Smooth muscle cell (in vitro differentiated cells): ENCODE data around the gene CD300LB. TPM values are rescaled to one million over a fixed set of nuclear protein-coding genes. Genes with fewer than 3 reads are reported as not detected.

Experiments used
- DNase-seq: peaks from one replicate; lab custom pipeline; 2025; ENCODE audit not compliant: unreplicated experiment; lab: John Stamatoyannopoulos, UW
- H2AFZ ChIP-seq: fragments of 200-600 bp; sonication (generic); 2 replicates; pipeline ENCODE4 v1.6.0; 2016; ENCODE audit warnings: antibody characterized with exemption, low read depth, mild to moderate bottlenecking
- H3F3A ChIP-seq: fragments of 200-600 bp; sonication (generic); 2 replicates; pipeline ENCODE4 v1.6.0; 2017; ENCODE audit warnings: antibody characterized with exemption, low read depth
- H3K27ac ChIP-seq: fragments of 200-600 bp; sonication (generic); 2 replicates; pipeline ENCODE4 v1.5.1; 2016; ENCODE audit warnings: low read depth, mild to moderate bottlenecking
- H3K27me3 ChIP-seq: fragments of 200-600 bp; sonication (generic); 2 replicates; pipeline ENCODE4 v1.6.1; 2016; ENCODE audit warnings: low read depth, mild to moderate bottlenecking
- H3K36me3 ChIP-seq: fragments of 200-600 bp; sonication (generic); 2 replicates; pipeline ENCODE4 v1.5.1; 2016; ENCODE audit warnings: low read depth
- H3K4me1 ChIP-seq: fragments of 200-600 bp; sonication (generic); 2 replicates; pipeline ENCODE4 v1.5.1; 2016; ENCODE audit warnings: low read depth
- H3K4me2 ChIP-seq: fragments of 200-600 bp; sonication (generic); 2 replicates; pipeline ENCODE4 v1.6.0; 2016; ENCODE audit warnings: mild to moderate bottlenecking
- H3K4me3 ChIP-seq: fragments of 200-600 bp; sonication (generic); 2 replicates; pipeline ENCODE4 v1.5.1; 2016; ENCODE audit warnings: mild to moderate bottlenecking
- H3K79me2 ChIP-seq: fragments of 200-600 bp; sonication (generic); 2 replicates; pipeline ENCODE4 v1.6.0; 2016; ENCODE audit warnings: low read depth, mild to moderate bottlenecking
- H3K9ac ChIP-seq: fragments of 200-600 bp; sonication (generic); 2 replicates; pipeline ENCODE4 v1.6.0; 2016; ENCODE audit warnings: low read depth
- H3K9me3 ChIP-seq: fragments of 200-600 bp; sonication (generic); replicated peaks from 2 replicates; pipeline ENCODE4 v1.5.1; 2016; ENCODE audit warnings: low read depth
- H4K20me1 ChIP-seq: fragments of 200-600 bp; sonication (generic); 2 replicates; pipeline ENCODE4 v1.6.0; 2016; ENCODE audit warnings: low read depth
- CTCF ChIP-seq: fragments of 200-600 bp; sonication (generic); IDR thresholded peaks from 2 replicates; pipeline ENCODE4 v1.5.1; 2017; ENCODE audit warnings: borderline replicate concordance, mild to moderate bottlenecking, antibody characterized with exemption; ENCODE audit not compliant: insufficient read depth, poor library complexity, severe bottlenecking
- WGBS: methylation state at CpG from one replicate; pipeline ENCODE4 v1.1.7; 2016; ENCODE audit warnings: low lambda C conversion rate; 5-methylcytosine and 5-hydroxymethylcytosine counted together
- polyA plus RNA-seq: library from polyadenylated mRNA; unstranded; fragments of >200 nt; fragmentation: Nextera tagmentation; extraction: Ambion mirVana; gene quantifications from 2 replicates; pipeline ENCODE4 v1.2.1, GENCODE V29; 2016
- total RNA-seq: library from RNA; depleted of rRNA; stranded (reverse); fragments of >200 nt; gene quantifications from 2 replicates; pipeline ENCODE4 v1.2.3, GENCODE V29; 2014

The CD300LB gene
- total and polyA plus RNA-seq, 2 experiments from 2014 or later, result not detected

GRCh38 chr17:74478420-74479100 lies 52.7 kb downstream of the CD300LB start:
- H3K27me3 ChIP-seq, result peaks cover 6% of the 10 kb centered on the region
- H3K36me3 ChIP-seq, result no peaks in the 10 kb centered on the region
- no peaks in the 10 kb centered on the region for H3F3A ChIP-seq
- H3K4me2 ChIP-seq, result peak overlapping the region; percentile 59
- no peak overlapping the region for H3K27ac ChIP-seq
- no peak overlapping the region for H2AFZ ChIP-seq
- no peak overlapping the region for H3K9ac ChIP-seq
- H4K20me1 ChIP-seq, result no peaks in the 10 kb centered on the region
- H3K4me3 ChIP-seq, result no peak overlapping the region
- H3K9me3 ChIP-seq, result no peaks in the 10 kb centered on the region
- H3K4me1 ChIP-seq, result no peaks in the 10 kb centered on the region
- WGBS, result 24% methylated on average over 6 of the region's 6 CpGs
- no peaks in the 10 kb centered on the region for H3K79me2 ChIP-seq
- no peak for TF ChIP-seq CTCF
- DNase-seq, result no peak

- no peak for DNase-seq
- H3K36me3 ChIP-seq, result no peaks in the 10 kb centered on the region
- H3K4me2 ChIP-seq, result no peak overlapping the region
- no peak overlapping the region for H3K9ac ChIP-seq
- no peaks in the 10 kb centered on the region for H3K9me3 ChIP-seq
- no peaks in the 10 kb centered on the region for H3K79me2 ChIP-seq
- no peak overlapping the region for H3K4me3 ChIP-seq
- WGBS, result 93% methylated on average over 4 of the region's 4 CpGs
- no peaks in the 10 kb centered on the region for H3K4me1 ChIP-seq
- no peaks in the 10 kb centered on the region for H3F3A ChIP-seq
- no peak for TF ChIP-seq CTCF
- no peak overlapping the region for H3K27ac ChIP-seq
- H2AFZ ChIP-seq, result no peak overlapping the region
- no peaks in the 10 kb centered on the region for H4K20me1 ChIP-seq
- peaks cover 6% of the 10 kb centered on the region for H3K27me3 ChIP-seq
These were observed 53.9 kb downstream of the CD300LB start for GRCh38 chr17:74477411-74477810.

- Histone ChIP-seq H3K27ac (no peak overlapping the region), H3K4me3 (no peak overlapping the region), H3K27me3 (peaks cover 2% of the 10 kb centered on the region), H3K4me2 (no peak overlapping the region), H3F3A (no peaks in the 10 kb centered on the region), H3K4me1 (no peaks in the 10 kb centered on the region), H3K9ac (no peak overlapping the region), H3K79me2 (no peaks in the 10 kb centered on the region), H3K9me3 (no peaks in the 10 kb centered on the region), H2AFZ (no peak overlapping the region), H3K36me3 (no peaks in the 10 kb centered on the region), H4K20me1 (no peaks in the 10 kb centered on the region)
- 86% methylated on average over 4 of the region's 4 CpGs for WGBS
- no peak for DNase-seq
- TF ChIP-seq CTCF, result no peak
These were observed 56.1 kb downstream of the CD300LB start for GRCh38 chr17:74475189-74475588.
